ENCODE data around the gene TTC31. TPM values are rescaled to one million over a fixed set of nuclear protein-coding genes. Genes with fewer than 3 reads are reported as not detected.

Gene TTC31
- total RNA-seq (2022; extraction: Qiagen RNA extraction), result 10.6 to 16.6 TPM (median 15.0 TPM) in 5 replicates

DNA sequence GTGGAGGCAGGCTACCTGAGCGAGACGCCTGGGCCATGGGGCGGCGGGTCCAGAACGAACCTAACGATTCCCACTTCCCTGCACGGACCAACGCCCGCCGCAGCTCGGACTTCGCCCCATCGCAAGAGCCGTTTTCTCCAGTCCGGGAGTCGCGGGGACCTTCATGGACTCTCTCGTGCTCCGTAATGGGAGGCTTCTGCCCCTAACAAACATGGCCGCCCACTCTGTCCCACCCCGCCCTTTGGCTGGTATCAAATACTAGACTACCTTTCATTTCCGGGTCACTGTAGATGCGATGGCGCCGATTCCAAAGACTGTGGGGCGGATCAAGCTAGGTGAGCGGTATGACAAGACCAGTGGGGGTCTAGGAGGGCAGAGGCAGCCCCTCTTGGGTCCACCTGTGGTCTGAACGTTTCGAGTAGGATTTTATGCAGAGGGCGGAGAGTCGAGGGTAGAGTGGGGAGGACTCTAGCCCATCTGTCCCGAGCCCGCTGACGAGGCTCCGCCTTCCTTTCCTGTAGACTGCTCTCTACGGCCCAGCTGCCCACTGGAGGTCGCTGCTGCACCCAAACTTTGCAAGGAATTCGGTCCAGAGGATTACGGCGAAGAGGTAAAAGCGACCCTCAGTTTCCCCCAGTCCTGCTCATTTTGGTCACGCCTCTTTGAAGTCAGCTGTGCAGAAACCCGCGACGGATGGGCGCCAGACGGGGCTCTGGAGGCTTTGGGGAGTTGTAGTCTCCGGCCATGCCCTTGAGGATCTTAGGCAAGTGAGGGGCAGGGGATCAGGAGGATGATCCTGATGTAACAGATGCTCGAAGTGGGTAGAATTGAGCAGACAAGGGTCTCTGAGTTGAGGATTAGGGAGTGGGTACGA, at the start of gene TTC31, which contains the start of gene CCDC142:
TSS of gene TTC31 (plus strand) at position 281 of the 874 bp plus-strand sequence. CDS start at position 296, 15 bp downstream.
TSS of gene CCDC142 (minus strand) at position 198 of the 874 bp plus-strand sequence. CDS start at position 37, 161 bp downstream.

GRCh38 chr2:74441690-74442482, 41.0 kb upstream of the TTC31 start, which contains the start of gene RTKN:
TSS of gene RTKN (minus strand) at chr2:74441937. CDS start at chr2:74441816, 121 bp downstream.

DNA sequence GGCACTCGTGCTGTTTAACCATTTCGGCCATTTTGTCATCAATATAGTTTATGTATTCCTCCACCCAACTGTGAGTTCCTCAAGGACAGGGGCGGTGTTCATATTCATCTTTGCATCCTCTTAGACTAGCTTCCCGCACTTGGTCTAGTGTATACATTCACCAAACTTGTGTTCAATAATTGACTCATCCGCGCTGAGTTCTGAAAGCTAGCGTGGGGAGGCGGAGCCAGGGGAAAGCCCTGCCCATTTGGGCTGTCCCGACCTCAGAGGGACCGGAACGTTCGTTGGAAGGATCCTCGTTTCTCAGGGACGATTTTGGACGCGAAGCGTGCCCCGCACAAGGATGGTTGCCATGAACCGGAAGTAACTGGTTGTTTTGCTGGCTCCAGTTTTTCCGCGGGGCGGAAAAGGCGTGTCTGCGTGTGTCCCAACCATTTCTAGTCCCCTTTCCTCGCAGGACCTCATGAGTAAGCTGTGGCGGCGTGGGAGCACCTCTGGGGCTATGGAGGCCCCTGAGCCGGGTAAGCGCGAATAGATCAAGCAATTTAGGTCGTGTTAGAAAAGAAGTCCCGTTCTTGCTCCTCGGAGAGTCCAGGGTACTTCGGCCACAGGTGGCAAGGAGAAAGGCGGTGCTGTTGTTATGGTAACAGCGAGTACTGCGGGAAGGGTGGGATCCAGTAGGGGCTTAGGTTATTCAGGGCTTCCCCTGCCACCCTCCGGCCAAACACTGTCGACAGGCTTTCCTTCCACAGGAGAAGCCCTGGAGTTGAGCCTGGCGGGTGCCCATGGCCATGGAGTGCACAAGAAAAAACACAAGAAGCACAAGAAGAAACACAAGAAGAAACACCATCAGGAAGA, 28.0 kb upstream of the TTC31 start, which contains the start of gene INO80B:
TSS of gene INO80B (plus strand) at position 434 of the 858 bp plus-strand sequence. CDS start at position 464, 30 bp downstream.

GRCh38 chr2:74458132-74458937, 24.5 kb upstream of the TTC31 start, which contains the start of gene WBP1:
TSS of gene WBP1 (plus strand) at chr2:74458438. CDS start at chr2:74458603, 165 bp downstream.

GRCh38 chr2:74472086-74472944, 10.6 kb upstream of the TTC31 start, which contains the start of gene MRPL53:
TSS of gene MRPL53 (minus strand) at chr2:74472680. CDS start at chr2:74472660, 20 bp downstream.

GRCh38 chr2:74499267-74499939, 16.5 kb downstream of the TTC31 start, which contains the start of gene LBX2:
TSS of gene LBX2 (minus strand) at chr2:74499603. CDS start at chr2:74499537, 66 bp downstream.

DNA sequence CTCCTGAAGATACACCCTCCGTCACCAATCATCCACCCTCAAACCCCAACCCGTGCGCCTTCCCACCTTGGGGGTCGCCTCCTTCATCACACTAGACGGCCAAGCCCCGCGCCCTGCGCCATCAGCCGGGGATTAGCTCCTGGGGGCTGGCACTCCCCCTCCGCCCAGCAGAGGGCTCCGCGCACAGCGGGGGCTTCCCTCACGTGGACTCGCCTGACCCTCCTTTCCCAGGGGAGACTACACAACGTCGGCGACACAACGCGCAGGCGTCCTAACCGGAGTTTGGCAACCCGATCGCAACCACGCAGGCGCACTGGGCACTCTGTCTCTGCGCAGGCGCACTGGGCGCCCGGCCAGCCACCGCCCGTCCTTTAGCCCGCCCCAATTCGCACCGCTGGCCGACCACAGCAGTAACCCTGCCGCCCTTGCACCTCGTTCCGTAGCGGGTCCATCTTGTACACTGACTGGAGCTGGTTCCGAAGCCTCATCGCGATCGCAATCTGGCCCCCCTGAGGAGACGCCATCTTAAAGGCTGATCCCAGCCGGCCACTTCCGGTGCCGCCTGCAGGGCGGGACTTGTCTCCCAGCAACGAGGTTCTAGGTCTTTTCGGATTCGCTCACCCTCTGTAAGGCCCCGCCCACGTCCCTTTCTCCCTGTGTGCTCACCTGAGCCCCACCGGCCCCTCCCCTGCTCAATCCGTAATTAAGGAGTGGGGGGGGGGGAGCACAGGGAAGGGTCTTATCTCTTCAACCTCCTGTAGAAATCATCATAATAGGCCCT, 24.5 kb downstream of the TTC31 start, which contains the start of gene PCGF1:
TSS of gene PCGF1 (minus strand) at position 551 of the 781 bp plus-strand sequence. CDS start at position 524, 27 bp downstream.

GRCh38 chr2:74514368-74515270, 31.7 kb downstream of the TTC31 start, which contains the start of gene TLX2:
TSS of gene TLX2 (plus strand) at chr2:74514450. CDS start at chr2:74514807, 357 bp downstream.

GRCh38 chr2:74525717-74526648, 43.1 kb downstream of the TTC31 start, which contains the start of gene DQX1:
TSS of gene DQX1 (minus strand) at chr2:74526231. CDS start at chr2:74525729, 502 bp downstream.

DNA sequence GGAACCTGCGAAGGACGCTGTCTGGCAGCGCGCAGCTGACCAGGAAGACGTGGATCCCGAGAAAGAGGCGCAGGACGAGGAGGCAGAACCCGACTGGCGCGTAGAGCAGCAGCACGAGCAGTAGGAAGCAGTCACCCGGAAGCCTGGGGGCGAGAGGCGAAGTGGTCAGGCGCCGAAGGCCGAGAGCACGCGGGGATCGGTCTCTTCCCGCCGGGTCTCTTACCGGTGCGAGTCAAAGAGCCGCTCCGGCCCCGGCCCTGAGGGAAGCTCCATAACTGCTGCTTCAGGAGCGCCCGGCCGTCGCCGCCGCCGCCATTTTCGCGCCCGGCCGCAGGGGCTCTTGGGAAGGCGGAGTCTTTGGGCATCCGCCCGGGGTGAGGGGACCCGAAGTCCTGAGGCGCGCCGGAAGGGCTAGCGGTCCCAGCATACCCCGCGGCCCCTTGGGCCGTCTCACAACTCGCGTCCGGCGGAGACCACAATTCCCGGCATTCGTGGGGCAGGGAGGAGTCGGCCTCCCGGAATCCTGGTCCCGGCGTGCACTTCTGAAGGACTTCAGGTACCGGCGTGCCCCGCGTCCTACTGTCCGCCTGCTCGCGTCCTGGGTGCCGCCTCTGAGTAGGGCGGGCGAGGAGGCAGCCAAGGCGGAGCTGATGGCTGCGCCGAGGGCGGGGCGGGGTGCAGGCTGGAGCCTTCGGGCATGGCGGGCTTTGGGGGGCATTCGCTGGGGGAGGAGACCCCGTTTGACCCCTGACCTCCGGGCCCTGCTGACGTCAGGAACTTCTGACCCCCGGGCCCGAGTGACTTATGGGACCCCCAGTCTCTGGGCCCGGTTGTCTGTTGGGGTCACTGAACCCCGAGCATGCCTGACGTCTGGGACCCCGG, 46.7 kb downstream of the TTC31 start, which contains the start of the genes AUP1 and HTRA2:
TSS of gene AUP1 (minus strand) at position 350 of the 882 bp plus-strand sequence. CDS start at position 273, 77 bp downstream.
TSS of gene HTRA2 (plus strand) at position 577 of the 882 bp plus-strand sequence. CDS start at position 651, 74 bp downstream.

